CD14-positive monocyte (primary cell): ENCODE data around the gene MINK1. TPM values are rescaled to one million over a fixed set of nuclear protein-coding genes. Genes with fewer than 3 reads are reported as not detected.

Experiments
- DNase-seq, 3 donors: peaks; one replicate each; pipeline ENCODE4 v3.0.0-alpha.2; 2011 to 2022
- H2AFZ ChIP-seq: 2 replicates; pipeline ENCODE4 v1.6.0; 2012; ENCODE audit warnings: mild to moderate bottlenecking, low read depth, low read length, inconsistent platforms; ENCODE audit not compliant: insufficient read depth, poor library complexity, severe bottlenecking
- H3K27ac ChIP-seq, 2 donors: 1 replicate in 1 of 2; 2 replicates in 1 of 2; pipeline ENCODE4 v1.5.1; 2012 to 2013; ENCODE audit warnings: low read length in 2 of 2, control low read depth in 1 of 2, inconsistent platforms in 1 of 2, low read depth in 1 of 2, mild to moderate bottlenecking in 1 of 2
- H3K27me3 ChIP-seq, 2 donors: one replicate each; pipeline versions ENCODE4 v1.6.0 to v1.6.1; 2011 to 2013; ENCODE audit warnings: low read length in 2 of 2; ENCODE audit not compliant: control insufficient read depth in 2 of 2, insufficient read depth in 2 of 2
- H3K36me3 ChIP-seq, 2 donors: replicated peaks in 1 of 2; 1 replicate in 1 of 2; 2 replicates in 1 of 2; pipeline versions ENCODE4 v1.5.1 to v1.6.1; 2012 to 2013; ENCODE audit warnings: low read length in 2 of 2, control low read depth in 1 of 2, inconsistent platforms in 1 of 2, mild to moderate bottlenecking in 1 of 2; ENCODE audit not compliant: insufficient read depth in 2 of 2, control insufficient read depth in 1 of 2
- H3K4me1 ChIP-seq, 2 donors: 1 replicate in 1 of 2; 2 replicates in 1 of 2; pipeline versions ENCODE4 v1.5.1 to v1.6.1; 2012 to 2013; ENCODE audit warnings: low read length in 2 of 2, control low read depth in 1 of 2, inconsistent platforms in 1 of 2, mild to moderate bottlenecking in 1 of 2, moderate library complexity in 1 of 2; ENCODE audit not compliant: insufficient read depth in 2 of 2, control insufficient read depth in 1 of 2
- H3K4me2 ChIP-seq: replicated peaks from 2 replicates; pipeline ENCODE3; 2012; ENCODE audit warnings: low read length, moderate library complexity, mild to moderate bottlenecking; ENCODE audit not compliant: poor library complexity, severe bottlenecking; ENCODE audit errors: extremely low read depth
- H3K4me3 ChIP-seq, 3 experiments: fragments of 200-600 bp in 1 of 3; sonication (generic) in 1 of 3; replicated peaks in 1 of 3; 1 replicate in 2 of 3; 2 replicates in 1 of 3; pipeline ENCODE4 v1.5.1; 2011 to 2013; ENCODE audit warnings: low read length in 3 of 3, mild to moderate bottlenecking in 3 of 3, control low read depth in 2 of 3, low read depth in 2 of 3, inconsistent platforms in 1 of 3, moderate library complexity in 1 of 3
- H3K79me2 ChIP-seq: 2 replicates; pipeline ENCODE4 v1.6.0; 2012; ENCODE audit warnings: mild to moderate bottlenecking, control low read depth, inconsistent platforms, low read length, moderate library complexity; ENCODE audit not compliant: insufficient read depth
- H3K9ac ChIP-seq: 2 replicates; pipeline ENCODE4 v1.6.0; 2017; ENCODE audit warnings: low read length, mild to moderate bottlenecking; ENCODE audit not compliant: insufficient read depth, poor library complexity, severe bottlenecking
- H3K9me3 ChIP-seq, 2 donors: replicated peaks in 1 of 2; 1 replicate in 1 of 2; 2 replicates in 1 of 2; pipeline versions ENCODE4 v1.5.1 to v1.6.1; 2012 to 2013; ENCODE audit warnings: low read length in 2 of 2, control low read depth in 1 of 2; ENCODE audit not compliant: control insufficient read depth in 1 of 2, insufficient read depth in 1 of 2
- H4K20me1 ChIP-seq: 2 replicates; pipeline ENCODE4 v1.6.0; 2012; ENCODE audit warnings: mild to moderate bottlenecking, low read length, control low read depth, moderate library complexity; ENCODE audit not compliant: insufficient read depth
- H3K27ac Mint-ChIP-seq, 7 donors: one replicate each; pipeline ENCODE4 v1.8.0; 2020; ENCODE audit warnings: mild to moderate bottlenecking in 7 of 7, mixed read lengths in 7 of 7, moderate library complexity in 6 of 7, inconsistent platforms in 2 of 7
- H3K27me3 Mint-ChIP-seq, 3 donors: one replicate each; pipeline ENCODE4 v1.8.0; 2021 to 2022; ENCODE audit warnings: low read depth in 3 of 3, mild to moderate bottlenecking in 3 of 3, mixed read lengths in 3 of 3, moderate library complexity in 3 of 3, inconsistent platforms in 1 of 3
- H3K36me3 Mint-ChIP-seq, 2 donors: one replicate each; pipeline ENCODE4 v1.8.0; 2020; ENCODE audit warnings: mixed read lengths in 2 of 2, inconsistent platforms in 1 of 2, mild to moderate bottlenecking in 1 of 2
- H3K4me1 Mint-ChIP-seq: one replicate; pipeline ENCODE4 v1.8.0; 2020; ENCODE audit warnings: mild to moderate bottlenecking, mixed read lengths
- H3K4me3 Mint-ChIP-seq, 2 donors: one replicate each; pipeline ENCODE4 v1.8.0; 2020; ENCODE audit warnings: mild to moderate bottlenecking in 2 of 2, mixed read lengths in 2 of 2, moderate library complexity in 1 of 2
- H3K9me3 Mint-ChIP-seq, 7 donors: one replicate each; pipeline ENCODE4 v1.8.0; 2020 to 2022; ENCODE audit warnings: mixed read lengths in 7 of 7, mild to moderate bottlenecking in 6 of 7, moderate library complexity in 6 of 7, inconsistent platforms in 2 of 7
- WGBS: methylation state at CpG from one replicate; pipeline ENCODE4 v1.1.5; 2013; ENCODE audit warnings: missing lambda C conversion rate; ENCODE audit not compliant: insufficient coverage; 5-methylcytosine and 5-hydroxymethylcytosine counted together
- intact Hi-C, 2 donors: fragments of 100-400 bp; cut with micrococcal nuclease; formaldehyde crosslinking; loops; one replicate each; pipeline versions ENCODE4 v1.15.0 to v1.15.1; 2023
- polyA plus RNA-seq, 3 donors: library from polyadenylated mRNA; depleted of rRNA in 1 of 3; unstranded in 2 of 3; stranded (reverse) in 1 of 3; fragments of 300-500 nt in 2 of 3; fragments of >200 nt in 1 of 3; fragmentation: Illumina TruSeq in 2 of 3; gene quantifications; 1 replicate in 2 of 3; 2 replicates in 1 of 3; pipeline ENCODE4 v1.2.3, GENCODE V29; 2012 to 2021
- TF ChIP-seq, protein P1 (sequence below): fragments of 200-600 bp; IDR thresholded peaks from one replicate; pipeline ENCODE4 v1.8.0; 2022; ENCODE audit warnings: antibody characterized with exemption, mild to moderate bottlenecking

The MINK1 gene
- polyA plus RNA-seq, 3 donors: 3.2 to 159 (median 7.2) TPM

GRCh38 chr17:4858068-4858881 lies 25.1 kb downstream of the MINK1 start:
- Histone ChIP-seq H3K9ac (peak overlapping the region; percentile 18), H2AFZ (no peak overlapping the region), H3K36me3 (peaks cover 21 to 43% of the 10 kb centered on the region in 2 donors), H3K27ac (peak overlapping the region in 1 of 2 donors; percentile 20), H3K9me3 (no peaks in the 10 kb centered on the region), H3K27me3 (no peaks in the 10 kb centered on the region), H3K4me1 (peaks cover 13 to 22% of the 10 kb centered on the region in 2 donors), H3K79me2 (peaks cover 41% of the 10 kb centered on the region), H3K4me2 (peak overlapping the region; percentile 30), H4K20me1 (peaks cover 46% of the 10 kb centered on the region), H3K4me3 (no peak overlapping the region)
- Mint-ChIP-seq H3K27ac (peak overlapping the region in 3 of 7 donors; percentile 10 to 63 (median 18)), H3K9me3 (no peaks in the 10 kb centered on the region), H3K4me1 (peaks cover 19% of the 10 kb centered on the region), H3K4me3 (no peak overlapping the region), H3K27me3 (peaks cover 2 to 4% (median 3%) of the 10 kb centered on the region in 3 donors), H3K36me3 (peaks cover 48 to 59% of the 10 kb centered on the region in 2 donors)
- intact Hi-C loops: no loop called here
- TF ChIP-seq, protein P1, sequence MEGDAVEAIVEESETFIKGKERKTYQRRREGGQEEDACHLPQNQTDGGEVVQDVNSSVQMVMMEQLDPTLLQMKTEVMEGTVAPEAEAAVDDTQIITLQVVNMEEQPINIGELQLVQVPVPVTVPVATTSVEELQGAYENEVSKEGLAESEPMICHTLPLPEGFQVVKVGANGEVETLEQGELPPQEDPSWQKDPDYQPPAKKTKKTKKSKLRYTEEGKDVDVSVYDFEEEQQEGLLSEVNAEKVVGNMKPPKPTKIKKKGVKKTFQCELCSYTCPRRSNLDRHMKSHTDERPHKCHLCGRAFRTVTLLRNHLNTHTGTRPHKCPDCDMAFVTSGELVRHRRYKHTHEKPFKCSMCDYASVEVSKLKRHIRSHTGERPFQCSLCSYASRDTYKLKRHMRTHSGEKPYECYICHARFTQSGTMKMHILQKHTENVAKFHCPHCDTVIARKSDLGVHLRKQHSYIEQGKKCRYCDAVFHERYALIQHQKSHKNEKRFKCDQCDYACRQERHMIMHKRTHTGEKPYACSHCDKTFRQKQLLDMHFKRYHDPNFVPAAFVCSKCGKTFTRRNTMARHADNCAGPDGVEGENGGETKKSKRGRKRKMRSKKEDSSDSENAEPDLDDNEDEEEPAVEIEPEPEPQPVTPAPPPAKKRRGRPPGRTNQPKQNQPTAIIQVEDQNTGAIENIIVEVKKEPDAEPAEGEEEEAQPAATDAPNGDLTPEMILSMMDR: no peak
- no peak for DNase-seq
- WGBS: 60% methylated on average over 1 of the region's 7 CpGs

- H3K79me2 ChIP-seq: peaks cover 38% of the 10 kb centered on the region
Measured at GRCh38 chr17:4858882-4859260, 25.7 kb downstream of the MINK1 start.

More at GRCh38 chr17:4858882-4859260, 25.7 kb downstream of the MINK1 start:
- no peak overlapping the region for H3K4me3 ChIP-seq
- peaks cover 13 to 22% of the 10 kb centered on the region in 2 donors for H3K4me1 ChIP-seq
- H3K9ac ChIP-seq: no peak overlapping the region
- H3K9me3 ChIP-seq: no peaks in the 10 kb centered on the region
- H2AFZ ChIP-seq: no peak overlapping the region
- peak overlapping the region in 1 of 7 donors; percentile 63 for H3K27ac Mint-ChIP-seq
- H3K36me3 Mint-ChIP-seq: peaks cover 44 to 54% of the 10 kb centered on the region in 2 donors
- peak overlapping the region; percentile 30 for H3K4me2 ChIP-seq
- no peaks in the 10 kb centered on the region for H3K27me3 ChIP-seq
- H3K4me1 Mint-ChIP-seq: peaks cover 19% of the 10 kb centered on the region
- peaks cover 19 to 42% of the 10 kb centered on the region in 2 donors for H3K36me3 ChIP-seq
- DNase-seq: no peak
- no peak overlapping the region for H3K4me3 Mint-ChIP-seq
- H3K9me3 Mint-ChIP-seq: no peaks in the 10 kb centered on the region
- TF ChIP-seq, protein P1: no peak
- H4K20me1 ChIP-seq: peaks cover 49% of the 10 kb centered on the region
- intact Hi-C loops: no loop called here
- H3K27ac ChIP-seq: no peak overlapping the region
- WGBS: 46% methylated on average over 5 of the region's 5 CpGs
- H3K27me3 Mint-ChIP-seq: peaks cover 2 to 4% (median 3%) of the 10 kb centered on the region in 3 donors
